ENCODE measurements around the gene TMEM175.

Gene TMEM175

GRCh38 chr4:992297-993110, 60.2 kb downstream of the TMEM175 start:
- ATAC-seq = no peak
- TF ChIP-seq TSHZ2 (CRISPR knock-in tag; IDR thresholded peaks at IDR 0.05) (no peak), TCF4 (CRISPR knock-in tag; IDR thresholded peaks at IDR 0.05; ENCODE audit: borderline replicate concordance) (no peak), ZC3H10 (CRISPR knock-in tag; IDR thresholded peaks at IDR 0.05) (no peak), ISL1 (CRISPR knock-in tag; IDR thresholded peaks at IDR 0.05) (no peak)

- TF ChIP-seq OSR1 (CRISPR knock-in tag; IDR thresholded peaks at IDR 0.05) = no peak
- TF ChIP-seq GLIS3 (CRISPR knock-in tag; IDR thresholded peaks at IDR 0.05) = no peak
- TF ChIP-seq RARB (CRISPR knock-in tag; IDR thresholded peaks at IDR 0.05) = no peak
- TF ChIP-seq ZC3H10 (CRISPR knock-in tag; IDR thresholded peaks at IDR 0.05) = no peak
- TF ChIP-seq ARNTL (CRISPR knock-in tag; IDR thresholded peaks at IDR 0.05; ENCODE audit: borderline replicate concordance, low read depth) = no peak
- TF ChIP-seq CSRNP3 (CRISPR knock-in tag; IDR thresholded peaks at IDR 0.05) = no peak
- TF ChIP-seq TSHZ2 (CRISPR knock-in tag; IDR thresholded peaks at IDR 0.05) = no peak
- TF ChIP-seq ZFP3 (CRISPR knock-in tag; IDR thresholded peaks at IDR 0.05) = no peak
- no peak for TF ChIP-seq ZFP30 (CRISPR knock-in tag; IDR thresholded peaks at IDR 0.05)
- TF ChIP-seq SNAI2 (CRISPR knock-in tag; IDR thresholded peaks at IDR 0.05) = no peak
- no peak for TF ChIP-seq ESRRG (CRISPR knock-in tag; IDR thresholded peaks at IDR 0.05)
- TF ChIP-seq ZNF8 (CRISPR knock-in tag; IDR thresholded peaks at IDR 0.05) = no peak
- no peak for TF ChIP-seq BACH2 (CRISPR knock-in tag; IDR thresholded peaks at IDR 0.05; ENCODE audit: borderline replicate concordance)
- TF ChIP-seq ZNF565 (CRISPR knock-in tag; conservative IDR thresholded peaks at IDR 0.05; ENCODE audit: low read depth) = no peak
- no peak for TF ChIP-seq CREB5 (CRISPR knock-in tag; IDR thresholded peaks at IDR 0.05; ENCODE audit: low read depth)
- TF ChIP-seq PPARA (CRISPR knock-in tag; IDR thresholded peaks at IDR 0.05; ENCODE audit: borderline replicate concordance) = no peak
- TF ChIP-seq ISL1 (CRISPR knock-in tag; IDR thresholded peaks at IDR 0.05) = no peak
- TF ChIP-seq CSDC2 (CRISPR knock-in tag; IDR thresholded peaks at IDR 0.05) = no peak
- no peak for TF ChIP-seq POU6F1 (CRISPR knock-in tag; IDR thresholded peaks at IDR 0.05; ENCODE audit: borderline replicate concordance, low read depth)
- no peak for ATAC-seq
These were observed 61.1 kb downstream of the TMEM175 start, which contains the start of gene SLC26A1 for GRCh38 chr4:993111-994029. Gene SLC26A1 (minus strand): TSS chr4:993404. CDS start chr4:991703, 1,701 bp downstream.

Data from SK-N-SH treated with all-trans-retinoic acid at 6 μM for 48 hours (cell line).